GM12891 (cell line): ENCODE measurements around the gene RIPK3.

ENCODE experiments used
- POLR2A ChIP-seq: IDR thresholded peaks from 2 replicates; pipeline ENCODE4 v1.6.1; 2011; ENCODE audit warnings: low read depth, low read length, control low read depth
- POLR2AphosphoS5 ChIP-seq: IDR thresholded peaks from 2 replicates; pipeline ENCODE4 v1.6.1; 2011; ENCODE audit warnings: low read depth, low read length, control low read depth
- POU2F2 ChIP-seq: IDR thresholded peaks from 2 replicates; pipeline ENCODE4 v1.6.1; 2011; ENCODE audit warnings: low read depth, mild to moderate bottlenecking, control low read depth, low read length, moderate library complexity
- TAF1 ChIP-seq: IDR thresholded peaks from 2 replicates; pipeline ENCODE4 v1.6.1; 2011; ENCODE audit warnings: low read depth, low read length, control low read depth

- TF ChIP-seq POLR2A (no peak), POLR2AphosphoS5 (no peak), POU2F2 (no peak), TAF1 (no peak)
These were observed 26.6 kb upstream of the RIPK3 start for GRCh38 chr14:24366413-24366720.
